ENCODE measurements around the gene SLC46A2.

DNA sequence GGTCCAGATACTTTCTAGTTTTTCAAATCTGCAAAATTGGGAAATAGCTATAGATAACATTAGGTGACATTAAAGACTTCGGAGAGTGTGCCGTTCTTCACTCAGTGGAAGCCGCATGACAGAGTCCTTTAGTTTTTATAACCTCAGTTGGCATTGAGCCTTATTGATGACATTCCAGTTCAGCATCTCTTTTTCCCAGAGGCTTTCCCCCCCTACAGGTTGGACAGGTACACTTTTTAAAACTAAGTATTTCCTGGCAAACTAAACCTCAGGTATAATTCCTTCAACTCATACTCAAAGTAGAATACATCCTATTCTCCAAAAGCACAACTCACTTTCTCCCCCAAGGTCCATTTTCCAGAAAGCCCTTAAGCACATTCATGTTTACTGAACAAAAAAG, 58.7 kb downstream of the SLC46A2 start:
- TF ChIP-seq, protein P1, sequence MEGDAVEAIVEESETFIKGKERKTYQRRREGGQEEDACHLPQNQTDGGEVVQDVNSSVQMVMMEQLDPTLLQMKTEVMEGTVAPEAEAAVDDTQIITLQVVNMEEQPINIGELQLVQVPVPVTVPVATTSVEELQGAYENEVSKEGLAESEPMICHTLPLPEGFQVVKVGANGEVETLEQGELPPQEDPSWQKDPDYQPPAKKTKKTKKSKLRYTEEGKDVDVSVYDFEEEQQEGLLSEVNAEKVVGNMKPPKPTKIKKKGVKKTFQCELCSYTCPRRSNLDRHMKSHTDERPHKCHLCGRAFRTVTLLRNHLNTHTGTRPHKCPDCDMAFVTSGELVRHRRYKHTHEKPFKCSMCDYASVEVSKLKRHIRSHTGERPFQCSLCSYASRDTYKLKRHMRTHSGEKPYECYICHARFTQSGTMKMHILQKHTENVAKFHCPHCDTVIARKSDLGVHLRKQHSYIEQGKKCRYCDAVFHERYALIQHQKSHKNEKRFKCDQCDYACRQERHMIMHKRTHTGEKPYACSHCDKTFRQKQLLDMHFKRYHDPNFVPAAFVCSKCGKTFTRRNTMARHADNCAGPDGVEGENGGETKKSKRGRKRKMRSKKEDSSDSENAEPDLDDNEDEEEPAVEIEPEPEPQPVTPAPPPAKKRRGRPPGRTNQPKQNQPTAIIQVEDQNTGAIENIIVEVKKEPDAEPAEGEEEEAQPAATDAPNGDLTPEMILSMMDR (IDR thresholded peaks at IDR 0.05): no peak
- TF ChIP-seq POLR2A (IDR thresholded peaks at IDR 0.05; ENCODE audit: low read depth): no peak
